ENCODE results near the gene RPL21.
"Not testable (repeated sequence)": the region's sequence is repeated elsewhere in the genome, so short reads cannot be mapped to it uniquely, and the experiment has no call there.

RPL21 gene

GRCh38 chr13:27293873-27294515 lies 42.6 kb downstream of the RPL21 start:
- no peak for TF ChIP-seq CTCF (conservative IDR thresholded peaks at IDR 0.05)
- no peak for TF ChIP-seq ZFX (IDR thresholded peaks at IDR 0.05)
- H3K27ac ChIP-seq = no peak overlapping the region

GRCh38 chr13:27295096-27295495 lies 43.7 kb downstream of the RPL21 start:
- no peak overlapping the region for H3K27ac ChIP-seq
- TF ChIP-seq ZFX (IDR thresholded peaks at IDR 0.05) = no peak
- TF ChIP-seq CTCF (conservative IDR thresholded peaks at IDR 0.05) = no peak

- no peak overlapping the region for H3K27ac ChIP-seq
- TF ChIP-seq ZFX (IDR thresholded peaks at IDR 0.05) (no peak), CTCF (conservative IDR thresholded peaks at IDR 0.05) (no peak)
Measured at GRCh38 chr13:27295660-27296059, 44.3 kb downstream of the RPL21 start.

- no peak overlapping the region for H3K27ac ChIP-seq
- TF ChIP-seq CTCF (conservative IDR thresholded peaks at IDR 0.05) = no peak
- TF ChIP-seq ZFX (IDR thresholded peaks at IDR 0.05) = no peak
Measured at GRCh38 chr13:27296496-27296895, 45.1 kb downstream of the RPL21 start.

GRCh38 chr13:27298849-27299248 lies 47.5 kb downstream of the RPL21 start:
- no peak for TF ChIP-seq CTCF (conservative IDR thresholded peaks at IDR 0.05)
- TF ChIP-seq ZFX (IDR thresholded peaks at IDR 0.05) = no peak
- no peak overlapping the region for H3K27ac ChIP-seq

- H3K27ac ChIP-seq = not testable (repeated sequence)
Measured at GRCh38 chr13:27300406-27300805, 49.0 kb downstream of the RPL21 start.

GRCh38 chr13:27300941-27301586 lies 49.7 kb downstream of the RPL21 start:
- TF ChIP-seq CTCF (conservative IDR thresholded peaks at IDR 0.05) = no peak
- no peak overlapping the region for H3K27ac ChIP-seq

All from C4-2B (cell line).